K562 (cell line): ENCODE results near the gene PRPF8. TPM values are rescaled to one million over a fixed set of nuclear protein-coding genes. Genes with fewer than 3 reads are reported as not detected.
A peak's percentile ranks its signal among the peaks of the same experiment; 100 is the strongest.

Experiments used
- ARID1B ChIP-seq: fragments of 450-650 bp; IDR thresholded peaks from 2 replicates; pipeline ENCODE4 v1.6.1; 2016; ENCODE audit warnings: antibody characterized with exemption, mild to moderate bottlenecking, inconsistent platforms
- ATF7 ChIP-seq: fragments of 450-650 bp; IDR thresholded peaks from 2 replicates; pipeline ENCODE4 v1.7.1; 2014; ENCODE audit warnings: mild to moderate bottlenecking, moderate library complexity
- CBFA2T2 ChIP-seq: fragments of 450-650 bp; conservative IDR thresholded peaks from 2 replicates; pipeline ENCODE4 v1.6.1; 2017; ENCODE audit warnings: mild to moderate bottlenecking
- CBX2 ChIP-seq: fragments of 200-600 bp; sonication (generic); IDR thresholded peaks from one replicate; pipeline ENCODE4 v1.6.1; 2012; ENCODE audit warnings: mild to moderate bottlenecking, low read length, inconsistent platforms; ENCODE audit not compliant: insufficient read depth, poor library complexity, severe bottlenecking
- E2F6 ChIP-seq, 2 experiments: IDR thresholded peaks; 2 replicates each; pipeline ENCODE4 v1.6.1; 2011; ENCODE audit warnings: borderline replicate concordance in 1 of 2, control low read depth in 1 of 2, low read depth in 1 of 2, low read length in 1 of 2, mild to moderate bottlenecking in 1 of 2, mixed read lengths in 1 of 2, moderate library complexity in 1 of 2; ENCODE audit not compliant: insufficient read depth in 1 of 2, insufficient read length in 1 of 2, poor library complexity in 1 of 2, severe bottlenecking in 1 of 2; ENCODE audit errors: extremely low read depth in 1 of 2
- EP300 ChIP-seq: IDR thresholded peaks from 2 replicates; pipeline ENCODE4 v1.6.1; 2012; ENCODE audit warnings: low read length, improper control_type of control experiment
- IFI16 ChIP-seq: fragments of 250-450 bp; sonication (Bioruptor Pico); IDR thresholded peaks from 2 replicates; pipeline ENCODE4 v2.1.2; 2022; ENCODE audit warnings: mild to moderate bottlenecking, inconsistent platforms
- MIER1 ChIP-seq: fragments of 450-650 bp; IDR thresholded peaks from 2 replicates; pipeline ENCODE4 v1.6.1; 2016; ENCODE audit warnings: antibody characterized with exemption, mild to moderate bottlenecking, low read depth
- NCOA4 ChIP-seq: fragments of 450-650 bp; IDR thresholded peaks from 2 replicates; pipeline ENCODE4 v1.6.1; 2018; ENCODE audit warnings: mild to moderate bottlenecking; ENCODE audit not compliant: partially characterized antibody
- PHB2 ChIP-seq: fragments of 450-650 bp; IDR thresholded peaks from 2 replicates; pipeline ENCODE4 v1.6.1; 2017; ENCODE audit warnings: low read depth
- POLR2H ChIP-seq: IDR thresholded peaks from 2 replicates; pipeline ENCODE4 v1.6.1; 2016; ENCODE audit warnings: missing genetic modification characterization, low read depth, mild to moderate bottlenecking, control low read depth, missing compliant biosample characterization, moderate library complexity
- RERE ChIP-seq: sonication (generic); formaldehyde crosslinking; IDR thresholded peaks from 2 replicates; pipeline ENCODE4 v1.8.0; 2023; ENCODE audit warnings: missing genetic modification reagents, mild to moderate bottlenecking, borderline replicate concordance
- TBL1XR1 ChIP-seq, 2 experiments: IDR thresholded peaks; 2 replicates each; pipeline ENCODE4 v1.6.1; 2012; ENCODE audit warnings: improper control_type of control experiment in 2 of 2, low read length in 2 of 2, mild to moderate bottlenecking in 1 of 2
- THAP7 ChIP-seq: fragments of 250-450 bp; sonication (Bioruptor Pico); IDR thresholded peaks from 2 replicates; pipeline ENCODE4 v1.5.0; 2021
- ZBTB11 ChIP-seq, 3 experiments: fragments of 200-800 bp in 1 of 3; fragments of 250-450 bp in 1 of 3; fragments of 450-650 bp in 1 of 3; sonication (Bioruptor Pico) in 1 of 3; sonication (Bioruptor generic) in 1 of 3; formaldehyde crosslinking in 1 of 3; IDR thresholded peaks; 2 replicates each; pipeline versions ENCODE4 v1.6.1 to v1.8.0; 2016 to 2022; ENCODE audit warnings: mild to moderate bottlenecking in 2 of 3, missing genetic modification characterization in 2 of 3, missing compliant biosample characterization in 1 of 3, moderate library complexity in 1 of 3
- ZNF175 ChIP-seq: fragments of 200-800 bp; sonication (Bioruptor generic); IDR thresholded peaks from 2 replicates; pipeline ENCODE4 v1.6.1; 2016; ENCODE audit warnings: low read depth, mild to moderate bottlenecking, missing genetic modification characterization, missing compliant biosample characterization
- ZNF778 ChIP-seq: fragments of 450-650 bp; formaldehyde crosslinking; IDR thresholded peaks from 2 replicates; pipeline ENCODE4 v1.4.0; 2020; ENCODE audit warnings: mild to moderate bottlenecking, moderate library complexity
- polyA plus RNA-seq, 8 experiments: library from polyadenylated mRNA; depleted of rRNA in 4 of 8; stranded (reverse) in 5 of 8; unstranded in 3 of 8; fragments of >200 nt; fragmentation: Nextera tagmentation in 2 of 8; fragmentation: Illumina TruSeq in 1 of 8; extraction: Ambion mirVana in 2 of 8; extraction: Trizol in 1 of 8; gene quantifications; 2 replicates each; pipeline versions ENCODE4 v1.2.1 to v1.2.3, GENCODE V29; 2011 to 2014; ENCODE audit warnings: inconsistent platforms in 1 of 8, missing spikeins in 1 of 8
- total RNA-seq, 7 experiments: library from RNA; depleted of rRNA in 6 of 7; stranded (reverse); fragments of >200 nt in 6 of 7; fragmentation: Illumina TruSeq in 2 of 7; extraction: Trizol in 2 of 7; gene quantifications; 2 replicates each; pipeline versions ENCODE4 v1.2.1 to v1.2.3, GENCODE V29; 2011 to 2021; ENCODE audit warnings: low replicate concordance in 1 of 7

PRPF8 gene
- total and polyA plus RNA-seq, 9 of the 15 experiments (the other 6 are each of a cell fraction or from before 2014, with no cell fraction given): 64.3 to 294 (median 85.9) TPM

- TF ChIP-seq ARID1B (peak; percentile 51), EP300 (0 out of 2 replicates have a peak, but pooled peaks have one; percentile 9), PHB2 (no peak), ZNF778 (no peak), MIER1 (no peak), ZBTB11 (CRISPR knock-in tag; IDR thresholded peaks at IDR 0.05) (no peak), CBFA2T2 (peak; percentile 54), ATF7 (no peak), RERE (CRISPR knock-in tag) (no peak), CBX2 (no peak), E2F6 (IDR thresholded peaks at IDR 0.05; ENCODE audit: borderline replicate concordance in 1 of 2, extremely low read depth in 1 of 2, insufficient read depth in 1 of 2, insufficient read length in 1 of 2, low read depth in 1 of 2, low read length in 1 of 2, poor library complexity in 1 of 2, severe bottlenecking in 1 of 2) (peak; percentile 71 to 89), IFI16 (no peak), NCOA4 (no peak), POLR2H (tag) (no peak), TBL1XR1 (IDR thresholded peaks at IDR 0.05; ENCODE audit: low read length in 2 of 2) (no peak), ZNF175 (CRISPR knock-in tag) (no peak), THAP7 (CRISPR knock-in tag) (no peak)
These were observed 59.1 kb downstream of the PRPF8 start (continued) for GRCh38 chr17:1625581-1625980.
